H1 (cell line): ENCODE data around the gene PCDHB7. TPM values are rescaled to one million over a fixed set of nuclear protein-coding genes. Genes with fewer than 3 reads are reported as not detected.
"Not testable (repeated sequence)": the region's sequence is repeated elsewhere in the genome, so short reads cannot be mapped to it uniquely, and the experiment has no call there.

Source experiments
- CTCF ChIA-PET: fragments of 300-600 bp; sonication (Branson Sonifier 250); formaldehyde crosslinking; loops from one replicate; lab custom pipeline; 2021; ENCODE audit not compliant: partially characterized antibody; lab: Charles Lee
- POLR2A ChIA-PET: fragments of 300-600 bp; sonication (Branson Sonifier 250); formaldehyde crosslinking; loops from one replicate; lab custom pipeline; 2021; ENCODE audit warnings: inconsistent platforms; ENCODE audit not compliant: partially characterized antibody; lab: Charles Lee
- DNase-seq, 2 experiments: peaks; one replicate each; pipeline versions ENCODE4 v3.0.0 to v3.0.0-alpha.2; 2010 to 2022; ENCODE audit warnings: low spot score in 2 of 2, low read depth in 1 of 2, mixed read lengths in 1 of 2
- FAIRE-seq: peaks from 2 replicates; lab custom pipeline; 2011; peaks lifted over from hg19 to GRCh38; lab: Jason Lieb, UNC
- H2AFZ ChIP-seq: 2 replicates; pipeline ENCODE4 v1.8.1; 2012; ENCODE audit warnings: low read length, inconsistent platforms
- H2AK5ac ChIP-seq: 2 replicates; pipeline ENCODE4 v1.6.1; 2013; ENCODE audit warnings: low read depth, low read length
- H2BK120ac ChIP-seq: replicated peaks from 2 replicates; pipeline ENCODE3; 2013; ENCODE audit warnings: low read depth, low read length, inconsistent platforms
- H2BK12ac ChIP-seq: 2 replicates; pipeline ENCODE4 v1.6.1; 2013; ENCODE audit warnings: low read depth, low read length
- H2BK15ac ChIP-seq: 2 replicates; pipeline ENCODE4 v1.6.1; 2013; ENCODE audit warnings: low read length
- H2BK20ac ChIP-seq: 2 replicates; pipeline ENCODE4 v1.6.1; 2013; ENCODE audit warnings: low read length
- H2BK5ac ChIP-seq: 2 replicates; pipeline ENCODE4 v1.6.1; 2013; ENCODE audit warnings: low read depth, low read length
- H3K14ac ChIP-seq: 2 replicates; pipeline ENCODE4 v1.6.1; 2013; ENCODE audit warnings: inconsistent platforms; ENCODE audit not compliant: insufficient read length
- H3K18ac ChIP-seq: 2 replicates; pipeline ENCODE4 v1.6.1; 2013; ENCODE audit warnings: low read length; ENCODE audit errors: extremely low read depth
- H3K23ac ChIP-seq: 2 replicates; pipeline ENCODE4 v1.6.1; 2013; ENCODE audit warnings: inconsistent platforms; ENCODE audit not compliant: insufficient read length
- H3K23me2 ChIP-seq: 2 replicates; pipeline ENCODE4 v1.6.1; 2013; ENCODE audit warnings: low read depth, low read length
- H3K27ac ChIP-seq: 2 replicates; pipeline ENCODE4 v1.6.1; 2011; ENCODE audit warnings: low read depth, low read length, inconsistent platforms
- H3K27me3 ChIP-seq, 4 experiments: replicated peaks in 1 of 4; 1 replicate in 1 of 4; 2 replicates in 3 of 4; pipeline versions ENCODE4 v1.6.1 to v1.8.1; 2011 to 2013; ENCODE audit warnings: low read length in 3 of 4, mild to moderate bottlenecking in 3 of 4, inconsistent platforms in 2 of 4, mixed read lengths in 2 of 4, moderate library complexity in 1 of 4; ENCODE audit not compliant: control insufficient read depth in 3 of 4, insufficient read depth in 3 of 4; ENCODE audit errors: extremely low read depth in 1 of 4
- H3K36me3 ChIP-seq, 4 experiments: 2 replicates each; pipeline versions ENCODE4 v1.6.1 to v1.8.1; 2011 to 2013; ENCODE audit warnings: mild to moderate bottlenecking in 4 of 4, low read length in 3 of 4, moderate library complexity in 2 of 4, control low read depth in 1 of 4, inconsistent platforms in 1 of 4; ENCODE audit not compliant: insufficient read depth in 4 of 4, control insufficient read depth in 2 of 4
- H3K4ac ChIP-seq: replicated peaks from 2 replicates; pipeline ENCODE3; 2013; ENCODE audit warnings: low read length, low read depth, mixed read lengths, inconsistent platforms; ENCODE audit not compliant: insufficient read length
- H3K4me1 ChIP-seq, 4 experiments: replicated peaks in 1 of 4; 1 replicate in 1 of 4; 2 replicates in 3 of 4; pipeline versions ENCODE4 v1.6.1 to v1.8.1; 2011 to 2013; ENCODE audit warnings: low read length in 3 of 4, inconsistent platforms in 2 of 4, mixed read lengths in 1 of 4; ENCODE audit not compliant: insufficient read depth in 4 of 4, control insufficient read depth in 3 of 4
- H3K4me2 ChIP-seq, 2 experiments: 2 replicates each; pipeline versions ENCODE4 v1.6.1 to v1.8.1; 2011 to 2013; ENCODE audit warnings: low read depth in 2 of 2, low read length in 2 of 2, control low read depth in 1 of 2, inconsistent platforms in 1 of 2, mild to moderate bottlenecking in 1 of 2; ENCODE audit not compliant: insufficient read depth in 1 of 2
- H3K4me3 ChIP-seq, 4 experiments: fragments of 200-600, 300-600 bp in 1 of 4; sonication (generic), shearing (Covaris generic), sonication (Bioruptor Twin) in 1 of 4; 2 replicates each; pipeline versions ENCODE4 v1.5.1 to v1.8.1; 2011 to 2016; ENCODE audit warnings: low read length in 4 of 4, low read depth in 3 of 4, control low read depth in 2 of 4, inconsistent platforms in 2 of 4, mild to moderate bottlenecking in 2 of 4, mixed read lengths in 1 of 4, moderate library complexity in 1 of 4; ENCODE audit not compliant: insufficient read depth in 2 of 4; ENCODE audit errors: extremely low read depth in 1 of 4
- H3K56ac ChIP-seq: replicated peaks from 2 replicates; pipeline ENCODE3; 2013; ENCODE audit warnings: low read depth, mild to moderate bottlenecking, mixed read lengths, low read length, inconsistent platforms; ENCODE audit not compliant: insufficient read length
- H3K79me1 ChIP-seq: 2 replicates; pipeline ENCODE4 v1.6.1; 2013; ENCODE audit warnings: low read depth, low read length, control low read depth
- H3K79me2 ChIP-seq, 2 experiments: 2 replicates each; pipeline versions ENCODE4 v1.6.1 to v1.8.1; 2012 to 2013; ENCODE audit warnings: low read length in 2 of 2, mild to moderate bottlenecking in 2 of 2, inconsistent platforms in 1 of 2; ENCODE audit not compliant: insufficient read depth in 2 of 2, control insufficient read depth in 1 of 2
- H3K9ac ChIP-seq, 4 experiments: replicated peaks in 1 of 4; 1 replicate in 1 of 4; 2 replicates in 3 of 4; pipeline versions ENCODE4 v1.6.1 to v1.8.1; 2011 to 2013; ENCODE audit warnings: low read depth in 3 of 4, low read length in 3 of 4, control low read depth in 2 of 4, mild to moderate bottlenecking in 2 of 4, moderate library complexity in 2 of 4, inconsistent platforms in 1 of 4; ENCODE audit errors: extremely low read depth in 1 of 4
- H3K9me3 ChIP-seq, 2 experiments: 2 replicates each; pipeline versions ENCODE4 v1.6.1 to v1.8.1; 2012 to 2013; ENCODE audit warnings: mild to moderate bottlenecking in 2 of 2, moderate library complexity in 2 of 2, control low read depth in 1 of 2, inconsistent platforms in 1 of 2, low read depth in 1 of 2, low read length in 1 of 2, mixed read lengths in 1 of 2; ENCODE audit not compliant: insufficient read depth in 2 of 2
- H4K20me1 ChIP-seq, 2 experiments: replicated peaks in 1 of 2; 2 replicates each; pipeline versions ENCODE3 to v1.8.1; 2011 to 2013; ENCODE audit warnings: inconsistent platforms in 2 of 2, low read length in 2 of 2, mild to moderate bottlenecking in 1 of 2; ENCODE audit not compliant: insufficient read depth in 2 of 2, control insufficient read depth in 1 of 2
- H4K5ac ChIP-seq: 2 replicates; pipeline ENCODE4 v1.6.1; 2013; ENCODE audit warnings: low read length, low read depth, mixed read lengths, inconsistent platforms; ENCODE audit not compliant: insufficient read length
- H4K8ac ChIP-seq: 2 replicates; pipeline ENCODE4 v1.8.0; 2013; ENCODE audit warnings: mild to moderate bottlenecking, moderate library complexity, low read length, inconsistent platforms; ENCODE audit not compliant: insufficient read depth; ENCODE audit errors: extremely low read depth
- H4K91ac ChIP-seq: replicated peaks from 2 replicates; pipeline ENCODE3; 2013; ENCODE audit warnings: low read length, mixed read lengths, inconsistent platforms; ENCODE audit not compliant: insufficient read length
- TAF1 ChIP-seq: IDR thresholded peaks from 2 replicates; pipeline ENCODE4 v1.6.1; 2011; ENCODE audit warnings: mild to moderate bottlenecking, low read depth, low read length
- WGBS, 2 experiments: shearing (Covaris generic) in 1 of 2; methylation state at CpG; one replicate each; pipeline versions ENCODE4 v1.1.6 to v1.1.7; 2013 to 2015; ENCODE audit warnings: low lambda C conversion rate in 2 of 2, mixed read lengths in 2 of 2, inconsistent platforms in 1 of 2, low coverage in 1 of 2, missing lambda C conversion rate in 1 of 2; ENCODE audit not compliant: insufficient replicate concordance in 2 of 2, insufficient coverage in 1 of 2, insufficient read length in 1 of 2; ENCODE audit errors: extremely low coverage in 1 of 2, missing lambda C conversion rate in 1 of 2; 5-methylcytosine and 5-hydroxymethylcytosine counted together
- polyA plus RNA-seq, 7 experiments: library from polyadenylated mRNA; depleted of rRNA in 3 of 7; stranded (reverse) in 5 of 7; unstranded in 2 of 7; fragments of >200 nt in 5 of 7; fragments of 200-250 nt in 2 of 7; gene quantifications; 1 replicate in 5 of 7; 2 replicates in 1 of 7; 4 replicates in 1 of 7; pipeline versions ENCODE4 v1.2.1 to v1.2.3, GENCODE V29; 2011 to 2013; ENCODE audit warnings: missing spikeins in 2 of 7, mixed read lengths in 2 of 7
- total RNA-seq: library from RNA; stranded (reverse); fragmentation: NEBNext Ultra II Directional; extraction: Animal tissue kit (Norgen Biotek cat#: 25700); gene quantifications from 2 replicates; pipeline ENCODE4 v1.2.1, GENCODE V29; 2021

The PCDHB7 gene
- total and polyA plus RNA-seq, 2 of the 8 experiments (the other 6 are each of a cell fraction or from before 2014, with no cell fraction given), result 0.17 to 0.19 TPM

DNA sequence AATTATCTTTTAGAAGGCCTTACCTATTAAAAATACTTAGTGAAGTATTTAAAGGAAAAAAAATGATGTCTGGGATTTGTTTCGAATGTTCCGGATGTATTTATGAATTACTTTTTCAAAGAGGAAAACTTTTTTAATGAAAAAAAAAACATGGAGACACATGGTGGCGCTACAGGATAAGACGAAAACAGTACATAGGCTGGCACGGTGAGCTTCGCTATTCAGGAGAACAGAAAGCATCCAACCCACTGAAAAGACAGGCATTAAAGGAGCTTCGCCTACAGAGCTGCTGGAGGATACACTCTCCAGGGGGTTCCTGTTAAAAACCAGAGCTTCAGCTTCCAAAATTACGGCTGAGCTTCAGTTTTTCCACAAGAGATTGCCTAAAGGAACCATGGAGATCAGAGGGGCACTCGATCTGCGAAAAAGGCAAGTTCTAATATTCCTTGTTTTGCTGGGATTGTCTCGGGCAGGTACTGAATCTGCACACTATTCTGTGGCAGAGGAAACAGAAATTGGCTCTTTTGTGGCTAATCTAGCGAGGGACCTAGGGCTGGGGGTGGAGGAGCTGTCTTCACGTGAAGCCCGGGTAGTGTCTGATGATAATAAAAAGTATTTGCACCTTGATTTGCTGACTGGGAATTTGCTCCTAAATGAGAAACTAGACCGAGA lies 50.8 kb downstream of the PCDHB7 start, which contains the start of gene PCDHB14 (continued):
- 0 out of 2 replicates have a peak, but pooled peaks have one; percentile 35 for TF ChIP-seq TAF1

DNA sequence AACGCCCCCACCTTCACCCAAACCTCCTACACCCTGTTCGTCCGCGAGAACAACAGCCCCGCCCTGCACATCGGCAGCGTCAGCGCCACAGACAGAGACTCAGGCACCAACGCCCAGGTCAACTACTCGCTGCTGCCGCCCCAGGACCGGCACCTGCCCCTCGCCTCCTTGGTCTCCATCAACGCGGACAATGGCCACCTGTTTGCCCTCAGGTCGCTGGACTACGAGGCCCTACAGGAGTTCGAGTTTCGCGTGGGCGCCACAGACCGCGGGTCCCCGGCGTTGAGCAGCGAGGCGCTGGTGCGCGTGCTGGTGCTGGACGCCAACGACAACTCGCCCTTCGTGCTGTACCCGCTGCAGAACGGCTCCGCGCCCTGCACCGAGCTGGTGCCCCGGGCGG lies 52.4 kb downstream of the PCDHB7 start:
- H3K9ac ChIP-seq, H3K4me3 ChIP-seq, H2BK5ac ChIP-seq, H3K56ac ChIP-seq, H3K4me1 ChIP-seq, H3K79me2 ChIP-seq, H2BK12ac ChIP-seq, H2BK15ac ChIP-seq, H3K14ac ChIP-seq, H3K79me1 ChIP-seq, H3K23me2 ChIP-seq, H2AFZ ChIP-seq, H3K27me3 ChIP-seq, H4K5ac ChIP-seq, FAIRE-seq, H2BK120ac ChIP-seq, H3K4me2 ChIP-seq, H3K23ac ChIP-seq, H2BK20ac ChIP-seq, H3K36me3 ChIP-seq, POLR2A ChIA-PET, H3K9me3 ChIP-seq, H3K18ac ChIP-seq, H2AK5ac ChIP-seq, H3K4ac ChIP-seq, H4K91ac ChIP-seq, DNase-seq, H3K27ac ChIP-seq, H4K20me1 ChIP-seq, H4K8ac ChIP-seq: not testable (repeated sequence)
- WGBS, 2 experiments, result 97% methylated on average over 25 of the region's 40 CpGs; no CpG with 5 or more reads in 1 of the 2 experiments
- CTCF ChIA-PET, result interaction anchor here (1.1 to 3.6 kb wide), 12 partner anchors 8 to 339 kb away, joined by 3 to 43 read pairs (median 19); partner anchors contain the start of genes PCDHB11, PCDHB13, PCDHB16 and PCDHB2
